HG03571 (cell line): ENCODE results near the gene PLD5.
"Not testable (repeated sequence)": the region's sequence is repeated elsewhere in the genome, so short reads cannot be mapped to it uniquely, and the experiment has no call there.

Experiments
- ATAC-seq: cut with Tn5 transposase; IDR thresholded peaks from one replicate; pipeline ENCODE4 v1.9.1; 2021; ENCODE audit not compliant: unreplicated experiment

Gene PLD5

GRCh38 chr1:242214455-242214854 lies 310.0 kb downstream of the PLD5 start:
- ATAC-seq, result not testable (repeated sequence)

- ATAC-seq, result not testable (repeated sequence)
These were observed 311.5 kb downstream of the PLD5 start for GRCh38 chr1:242212961-242213360.

- no peak for ATAC-seq
These were observed 312.1 kb downstream of the PLD5 start for GRCh38 chr1:242212401-242212800.

- no peak for ATAC-seq
These were observed 313.1 kb downstream of the PLD5 start for GRCh38 chr1:242211254-242212022.

GRCh38 chr1:242210316-242210715 lies 314.2 kb downstream of the PLD5 start:
- not testable (repeated sequence) for ATAC-seq

- no peak for ATAC-seq
These were observed 315.4 kb downstream of the PLD5 start for GRCh38 chr1:242209063-242209462.

GRCh38 chr1:242208021-242208420 lies 316.5 kb downstream of the PLD5 start:
- ATAC-seq, result no peak

- ATAC-seq, result no peak
These were observed 317.5 kb downstream of the PLD5 start for GRCh38 chr1:242206994-242207393.

- ATAC-seq, result no peak
These were observed 318.6 kb downstream of the PLD5 start for GRCh38 chr1:242205622-242206489.

- ATAC-seq, result no peak
These were observed 321.2 kb downstream of the PLD5 start for GRCh38 chr1:242203262-242203661.

GRCh38 chr1:242201090-242201489 lies 323.4 kb downstream of the PLD5 start:
- ATAC-seq, result no peak

- ATAC-seq, result no peak
These were observed 324.6 kb downstream of the PLD5 start for GRCh38 chr1:242199776-242200458.

GRCh38 chr1:242197907-242198820 lies 326.3 kb downstream of the PLD5 start:
- ATAC-seq, result no peak

GRCh38 chr1:242196914-242197313 lies 327.6 kb downstream of the PLD5 start:
- no peak for ATAC-seq

GRCh38 chr1:242196101-242196500 lies 328.4 kb downstream of the PLD5 start:
- ATAC-seq, result no peak

- ATAC-seq, result no peak
These were observed 334.9 kb downstream of the PLD5 start for GRCh38 chr1:242189591-242189990.

GRCh38 chr1:242187816-242188215 lies 336.7 kb downstream of the PLD5 start:
- peak; percentile 93 for ATAC-seq

GRCh38 chr1:242187171-242187570 lies 337.3 kb downstream of the PLD5 start:
- ATAC-seq, result peak; percentile 37

- no peak for ATAC-seq
These were observed 338.8 kb downstream of the PLD5 start for GRCh38 chr1:242185731-242186130.

- no peak for ATAC-seq
These were observed 339.5 kb downstream of the PLD5 start for GRCh38 chr1:242184955-242185354.
